ENCODE data around the gene LZTS3.

LZTS3 gene

GRCh38 chr20:3150908-3151307 lies 22.4 kb downstream of the LZTS3 start:
- no peak for TF ChIP-seq CTCF (IDR thresholded peaks at IDR 0.05; ENCODE audit: low read depth, low read length)

GRCh38 chr20:3146732-3147341 lies 26.5 kb downstream of the LZTS3 start:
- no peak overlapping the region for H3K4me3 ChIP-seq (ENCODE audit: low read depth, low read length)
- H3K9me3 ChIP-seq (ENCODE audit: severe bottlenecking), result peaks cover 3% of the 10 kb centered on the region
- no peak for TF ChIP-seq CTCF (IDR thresholded peaks at IDR 0.05; ENCODE audit: low read depth, low read length)
- no peaks in the 10 kb centered on the region for H3K27me3 ChIP-seq (ENCODE audit: insufficient read depth, low read depth, severe bottlenecking)
- DNase-seq, result no peak
- no peak overlapping the region for H3K27ac ChIP-seq
- H3K36me3 ChIP-seq, result peaks cover 48% of the 10 kb centered on the region

More at GRCh38 chr20:3150908-3151307, 22.4 kb downstream of the LZTS3 start:
- no peaks in the 10 kb centered on the region for H3K9me3 ChIP-seq (ENCODE audit: severe bottlenecking)
- no peak for DNase-seq
- peaks cover 68% of the 10 kb centered on the region for H3K36me3 ChIP-seq
- H3K27ac ChIP-seq, result no peak overlapping the region
- no peak overlapping the region for H3K4me3 ChIP-seq (ENCODE audit: low read depth, low read length)
- no peaks in the 10 kb centered on the region for H3K27me3 ChIP-seq (ENCODE audit: insufficient read depth, low read depth, severe bottlenecking)

- DNase-seq, result no peak
- TF ChIP-seq CTCF (IDR thresholded peaks at IDR 0.05; ENCODE audit: low read depth, low read length), result no peak
- Histone ChIP-seq H3K27me3 (ENCODE audit: insufficient read depth, low read depth, severe bottlenecking) (no peaks in the 10 kb centered on the region), H3K27ac (no peak overlapping the region), H3K36me3 (peaks cover 8% of the 10 kb centered on the region), H3K4me3 (ENCODE audit: low read depth, low read length) (no peak overlapping the region), H3K9me3 (ENCODE audit: severe bottlenecking) (peaks cover 3% of the 10 kb centered on the region)
Measured at GRCh38 chr20:3141757-3142156, 31.6 kb downstream of the LZTS3 start.

- H3K9me3 ChIP-seq (ENCODE audit: severe bottlenecking), result no peaks in the 10 kb centered on the region
- no peak for DNase-seq
- H3K27me3 ChIP-seq (ENCODE audit: insufficient read depth, low read depth, severe bottlenecking), result no peaks in the 10 kb centered on the region
- no peaks in the 10 kb centered on the region; the same call in 1 of the 2 replicates for H3K36me3 ChIP-seq
- no peak overlapping the region for H3K4me3 ChIP-seq (ENCODE audit: low read depth, low read length)
- no peak for TF ChIP-seq CTCF (IDR thresholded peaks at IDR 0.05; ENCODE audit: low read depth, low read length)
- no peak overlapping the region for H3K27ac ChIP-seq
Measured at GRCh38 chr20:3137492-3137891, 35.9 kb downstream of the LZTS3 start.

GRCh38 chr20:3135507-3136070 lies 37.8 kb downstream of the LZTS3 start:
- H3K27me3 ChIP-seq (ENCODE audit: insufficient read depth, low read depth, severe bottlenecking), result no peaks in the 10 kb centered on the region
- no peak overlapping the region for H3K27ac ChIP-seq
- no peak for TF ChIP-seq CTCF (IDR thresholded peaks at IDR 0.05; ENCODE audit: low read depth, low read length)
- H3K4me3 ChIP-seq (ENCODE audit: low read depth, low read length), result no peak overlapping the region
- DNase-seq, result no peak
- no peaks in the 10 kb centered on the region for H3K9me3 ChIP-seq (ENCODE audit: severe bottlenecking)
- no peaks in the 10 kb centered on the region; the same call in 1 of the 2 replicates for H3K36me3 ChIP-seq

GRCh38 chr20:3134151-3134550 lies 39.2 kb downstream of the LZTS3 start:
- no peak for TF ChIP-seq CTCF (IDR thresholded peaks at IDR 0.05; ENCODE audit: low read depth, low read length)
- no peak overlapping the region for H3K27ac ChIP-seq
- H3K36me3 ChIP-seq, result no peaks in the 10 kb centered on the region; the same call in 1 of the 2 replicates
- DNase-seq, result no peak
- no peaks in the 10 kb centered on the region for H3K9me3 ChIP-seq (ENCODE audit: severe bottlenecking)
- H3K4me3 ChIP-seq (ENCODE audit: low read depth, low read length), result no peak overlapping the region
- H3K27me3 ChIP-seq (ENCODE audit: insufficient read depth, low read depth, severe bottlenecking), result no peaks in the 10 kb centered on the region
